Right lobe of liver (tissue), 6 donors: Measurements from ENCODE around the gene ABL2. TPM values are rescaled to one million over a fixed set of nuclear protein-coding genes. Genes with fewer than 3 reads are reported as not detected.
"Not testable (repeated sequence)": the region's sequence is repeated elsewhere in the genome, so short reads cannot be mapped to it uniquely, and the experiment has no call there.

Source experiments
- ATAC-seq, 4 donors: fragments of 200-7000 bp; cut with Tn5 transposase; one replicate each; pipeline ENCODE4 v1.9.1; 2020; ENCODE audit warnings: mild to moderate bottlenecking in 4 of 4, moderate library complexity in 4 of 4
- DNase-seq, 3 donors: peaks; one replicate each; pipeline ENCODE4 v3.0.0-alpha.2; 2020
- H3K27ac ChIP-seq, 3 donors: fragments of 200-600 bp; one replicate each; pipeline ENCODE4 v1.8.0; 2022
- H3K27me3 ChIP-seq, 2 donors: fragments of 200-600 bp; one replicate each; pipeline ENCODE4 v1.8.0; 2022
- H3K36me3 ChIP-seq, 4 donors: fragments of 200-600 bp; sonication (generic) in 1 of 4; one replicate each; pipeline versions ENCODE4 v1.5.1 to v1.8.0; 2017 to 2022; ENCODE audit warnings: control low read depth in 1 of 4
- H3K4me1 ChIP-seq, 4 donors: fragments of 200-600 bp; sonication (generic) in 1 of 4; one replicate each; pipeline versions ENCODE4 v1.5.1 to v1.8.0; 2017 to 2022; ENCODE audit warnings: control low read depth in 1 of 4
- H3K4me3 ChIP-seq, 3 donors: fragments of 200-600 bp; one replicate each; pipeline ENCODE4 v1.8.0; 2022
- H3K9me3 ChIP-seq, 4 donors: fragments of 200-600 bp; sonication (generic) in 1 of 4; one replicate each; pipeline versions ENCODE4 v1.5.1 to v1.8.0; 2017 to 2022; ENCODE audit warnings: control low read depth in 1 of 4
- CTCF ChIP-seq, 4 donors: fragments of 200-600 bp in 3 of 4; fragments of 450-650 bp in 1 of 4; IDR thresholded peaks; one replicate each; pipeline versions ENCODE4 v1.5.1 to v1.8.0; 2016 to 2022; ENCODE audit warnings: antibody characterized with exemption in 4 of 4, mild to moderate bottlenecking in 2 of 4
- POLR2A ChIP-seq: fragments of 450-650 bp; IDR thresholded peaks from one replicate; pipeline ENCODE4 v1.6.1; 2017; ENCODE audit warnings: antibody characterized with exemption, mild to moderate bottlenecking
- WGBS: methylation state at CpG from one replicate; pipeline ENCODE4 v1.1.6; 2018; ENCODE audit warnings: low coverage, low lambda C conversion rate; ENCODE audit not compliant: insufficient coverage; ENCODE audit errors: missing lambda C conversion rate; 5-methylcytosine and 5-hydroxymethylcytosine counted together
- intact Hi-C, 2 donors: fragments of 100-400 bp; cut with DNase I; formaldehyde crosslinking; loops; one replicate each; pipeline versions ENCODE4 v1.11.2 to v1.14.1; 2022
- total RNA-seq, 6 experiments: library from RNA; depleted of rRNA in 2 of 6; stranded (reverse); fragments of >200 nt in 2 of 6; fragmentation: NEBNext Ultra II Directional in 3 of 6; extraction: Animal tissue kit (Norgen Biotek cat#: 25700) in 3 of 6; gene quantifications; one replicate each; pipeline versions ENCODE4 v1.1.0 to v1.2.4, GENCODE V29; 2016 to 2023
- donor health status: DM: no; HTN: yes; CAD: no.
- donor health status: DM: no; HTN: no; CAD: no.
- donor health status: DM: no; HTN: no; CAD: no.
- donor health status: DM: no; HTN: yes; CAD: no.
- donor health status: DM: no; HTN: yes; CAD: no.

ABL2 gene
- total RNA-seq, 6 experiments from 2014 or later: 3.8 to 7.7 (median 5.6) TPM

GRCh38 chr1:179251675-179252074, 22.2 kb upstream of the ABL2 start:
- Histone ChIP-seq H3K9me3 (no peaks in the 10 kb centered on the region), H3K36me3 (no peaks in the 10 kb centered on the region), H3K27me3 (no peaks in the 10 kb centered on the region), H3K4me1 (no peaks in the 10 kb centered on the region), H3K27ac (no peak overlapping the region), H3K4me3 (no peak overlapping the region)
- no peak for TF ChIP-seq POLR2A
- peak; percentile 49 to 62 (median 57) for TF ChIP-seq CTCF (IDR thresholded peaks at IDR 0.05)
- intact Hi-C loops: loop anchor here in 1 of 2 donors (10.0 kb wide), 1 partner anchor 123 kb away; no protein-coding TSS in a partner anchor
- ATAC-seq (peak; percentile 81 to 95 (median 90)), DNase-seq (no peak)
- WGBS: 5% methylated on average over 1 of the region's 1 CpG

GRCh38 chr1:179247923-179248322, 18.4 kb upstream of the ABL2 start:
- Histone ChIP-seq H3K4me3 (no peak overlapping the region), H3K36me3 (no peaks in the 10 kb centered on the region), H3K27me3 (no peaks in the 10 kb centered on the region), H3K9me3 (no peaks in the 10 kb centered on the region), H3K27ac (no peak overlapping the region), H3K4me1 (no peaks in the 10 kb centered on the region)
- ATAC-seq (no peak), DNase-seq (no peak)
- intact Hi-C loops: no loop called here
- WGBS: 72% methylated on average over 8 of the region's 9 CpGs
- TF ChIP-seq POLR2A (no peak), CTCF (IDR thresholded peaks at IDR 0.05) (no peak)

- WGBS: 72% methylated on average over 2 of the region's 2 CpGs
- H3K4me3 ChIP-seq, H3K4me1 ChIP-seq, H3K9me3 ChIP-seq, H3K27me3 ChIP-seq, H3K36me3 ChIP-seq, H3K27ac ChIP-seq, DNase-seq, ATAC-seq, intact Hi-C loops: not testable (repeated sequence)
Observed at GRCh38 chr1:179245426-179245825, 15.9 kb upstream of the ABL2 start.

- H3K27me3 ChIP-seq: no peaks in the 10 kb centered on the region
- 77% methylated on average over 5 of the region's 5 CpGs for WGBS
- intact Hi-C loops: no loop called here
- no peak overlapping the region for H3K4me3 ChIP-seq
- TF ChIP-seq CTCF (IDR thresholded peaks at IDR 0.05) (no peak), POLR2A (no peak)
- DNase-seq (no peak), ATAC-seq (no peak)
- no peaks in the 10 kb centered on the region for H3K4me1 ChIP-seq
- H3K36me3 ChIP-seq: no peaks in the 10 kb centered on the region
- H3K9me3 ChIP-seq: no peaks in the 10 kb centered on the region
- H3K27ac ChIP-seq: no peak overlapping the region
Observed at GRCh38 chr1:179241530-179242097, 12.1 kb upstream of the ABL2 start.

GRCh38 chr1:179237222-179237621, 7.7 kb upstream of the ABL2 start:
- no peaks in the 10 kb centered on the region for H3K27me3 ChIP-seq
- WGBS: 80% methylated on average over 4 of the region's 4 CpGs
- no peak overlapping the region for H3K4me3 ChIP-seq
- DNase-seq (no peak), ATAC-seq (no peak)
- no peaks in the 10 kb centered on the region for H3K9me3 ChIP-seq
- H3K4me1 ChIP-seq: no peaks in the 10 kb centered on the region
- no peaks in the 10 kb centered on the region for H3K36me3 ChIP-seq
- TF ChIP-seq CTCF (IDR thresholded peaks at IDR 0.05): no peak
- TF ChIP-seq POLR2A: no peak
- intact Hi-C loops: no loop called here
- no peak overlapping the region for H3K27ac ChIP-seq
